Measurements from ENCODE around the gene NMT2.

- TF ChIP-seq, protein P1, sequence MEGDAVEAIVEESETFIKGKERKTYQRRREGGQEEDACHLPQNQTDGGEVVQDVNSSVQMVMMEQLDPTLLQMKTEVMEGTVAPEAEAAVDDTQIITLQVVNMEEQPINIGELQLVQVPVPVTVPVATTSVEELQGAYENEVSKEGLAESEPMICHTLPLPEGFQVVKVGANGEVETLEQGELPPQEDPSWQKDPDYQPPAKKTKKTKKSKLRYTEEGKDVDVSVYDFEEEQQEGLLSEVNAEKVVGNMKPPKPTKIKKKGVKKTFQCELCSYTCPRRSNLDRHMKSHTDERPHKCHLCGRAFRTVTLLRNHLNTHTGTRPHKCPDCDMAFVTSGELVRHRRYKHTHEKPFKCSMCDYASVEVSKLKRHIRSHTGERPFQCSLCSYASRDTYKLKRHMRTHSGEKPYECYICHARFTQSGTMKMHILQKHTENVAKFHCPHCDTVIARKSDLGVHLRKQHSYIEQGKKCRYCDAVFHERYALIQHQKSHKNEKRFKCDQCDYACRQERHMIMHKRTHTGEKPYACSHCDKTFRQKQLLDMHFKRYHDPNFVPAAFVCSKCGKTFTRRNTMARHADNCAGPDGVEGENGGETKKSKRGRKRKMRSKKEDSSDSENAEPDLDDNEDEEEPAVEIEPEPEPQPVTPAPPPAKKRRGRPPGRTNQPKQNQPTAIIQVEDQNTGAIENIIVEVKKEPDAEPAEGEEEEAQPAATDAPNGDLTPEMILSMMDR (IDR thresholded peaks at IDR 0.05), result no peak
- TF ChIP-seq POLR2AphosphoS5 (IDR thresholded peaks at IDR 0.05; ENCODE audit: low read depth, low read length) (no peak), REST (IDR thresholded peaks at IDR 0.05; ENCODE audit: insufficient read depth in 1 of 2, low read depth in 2 of 2, low read length in 1 of 2) (no peak), SIN3A (IDR thresholded peaks at IDR 0.05; ENCODE audit: borderline replicate concordance, insufficient read depth, low read depth, low read length) (no peak)
Measured at GRCh38 chr10:15137036-15137359, 31.5 kb downstream of the NMT2 start.

All from Panc1 (cell line).